ENCODE results near the gene CYP20A1. TPM values are rescaled to one million over a fixed set of nuclear protein-coding genes. Genes with fewer than 3 reads are reported as not detected.

CYP20A1 gene
- total RNA-seq, 1 experiment from 2014 or later: 21.9 TPM

GRCh38 chr2:203261326-203262159, 22.7 kb downstream of the CYP20A1 start:
- Mint-ChIP-seq H3K4me1 (peaks cover 10 to 11% of the 10 kb centered on the region in 2 experiments), H3K4me3 (no peak overlapping the region), H3K27me3 (ENCODE audit: low read depth) (no peaks in the 10 kb centered on the region), H3K36me3 (ENCODE audit: insufficient read depth in 1 of 3, low read depth in 3 of 3) (peaks cover 4 to 41% (median 26%) of the 10 kb centered on the region in 3 experiments; a peak in 6 of 7 replicates), H3K9me3 (no peaks in the 10 kb centered on the region), H3K27ac (peak overlapping the region; percentile 51 to 73 (median 53); a peak in 4 of 7 replicates)
- no peaks in the 10 kb centered on the region for H3K23me2 ChIP-seq (ENCODE audit: insufficient read length, low read depth, low read length, poor library complexity, severe bottlenecking)
- H4K5ac ChIP-seq (ENCODE audit: insufficient read length, low read depth, low read length): no peak overlapping the region
- DNase-seq: peak; percentile 36
- H3K4me1 ChIP-seq (ENCODE audit: insufficient read depth, low read length): no peaks in the 10 kb centered on the region
- no peak overlapping the region for H2BK5ac ChIP-seq (ENCODE audit: insufficient read length, low read length)
- H3T11ph ChIP-seq (ENCODE audit: low read length): no peak overlapping the region
- no peaks in the 10 kb centered on the region for H3K79me2 ChIP-seq (ENCODE audit: insufficient read depth, low read length)
- no peak overlapping the region for H3K9ac ChIP-seq (ENCODE audit: extremely low read depth, insufficient read length, low read length)
- no peak overlapping the region for H3K14ac ChIP-seq (ENCODE audit: insufficient read depth, low read length)
- H4K20me1 ChIP-seq (ENCODE audit: control insufficient read depth, insufficient read depth, insufficient read length): no peaks in the 10 kb centered on the region
- H3K4me2 ChIP-seq (ENCODE audit: insufficient read depth, insufficient read length, low read length): no peak overlapping the region
- WGBS (ENCODE audit: extremely low coverage, insufficient read length, low lambda C conversion rate): no CpG with 5 or more reads among the region's 3 CpGs
- H2BK12ac ChIP-seq (ENCODE audit: insufficient read length, low read depth, low read length): no peak overlapping the region
- H2BK15ac ChIP-seq (ENCODE audit: low read depth, low read length): no peak overlapping the region
- no peak overlapping the region for H3K18ac ChIP-seq (ENCODE audit: insufficient read length, low read depth, low read length)
- H2BK120ac ChIP-seq (ENCODE audit: low read depth, low read length, poor library complexity, severe bottlenecking): no peak overlapping the region
- no peak overlapping the region for H3K23ac ChIP-seq (ENCODE audit: insufficient read length, low read depth, low read length)
- no peaks in the 10 kb centered on the region for H3K9me3 ChIP-seq (ENCODE audit: control insufficient read depth, low read depth, low read length)
- H3K27me3 ChIP-seq (ENCODE audit: insufficient read depth, low read length): no peaks in the 10 kb centered on the region
- no peak overlapping the region for H2AK5ac ChIP-seq (ENCODE audit: insufficient read length, low read length)
- H2AFZ ChIP-seq (ENCODE audit: low read length): no peak overlapping the region
- no peak overlapping the region for H3K27ac ChIP-seq (ENCODE audit: insufficient read length, low read depth, low read length)
- H3K4ac ChIP-seq (ENCODE audit: low read depth, low read length): no peak overlapping the region
- no peak overlapping the region for H4K8ac ChIP-seq (replicated peaks; ENCODE audit: insufficient read length, low read depth, low read length)
- H4K91ac ChIP-seq (ENCODE audit: insufficient read length, low read depth, low read length): no peak overlapping the region
- no peaks in the 10 kb centered on the region for H3K79me1 ChIP-seq (ENCODE audit: insufficient read depth, low read depth, low read length, poor library complexity, severe bottlenecking)
- TF ChIP-seq CTCF (conservative IDR thresholded peaks at IDR 0.05): peak; percentile 12; the same call in 1 of the 3 replicates
- no peak overlapping the region for H2BK20ac ChIP-seq (ENCODE audit: low read depth, low read length, poor library complexity, severe bottlenecking)
- H3K56ac ChIP-seq (ENCODE audit: insufficient read length, low read depth, low read length): no peak overlapping the region
